Measurements from ENCODE around the gene SEZ6L. TPM values are rescaled to one million over a fixed set of nuclear protein-coding genes. Genes with fewer than 3 reads are reported as not detected.

The SEZ6L gene
- total RNA-seq, 1 donor, result not detected

DNA sequence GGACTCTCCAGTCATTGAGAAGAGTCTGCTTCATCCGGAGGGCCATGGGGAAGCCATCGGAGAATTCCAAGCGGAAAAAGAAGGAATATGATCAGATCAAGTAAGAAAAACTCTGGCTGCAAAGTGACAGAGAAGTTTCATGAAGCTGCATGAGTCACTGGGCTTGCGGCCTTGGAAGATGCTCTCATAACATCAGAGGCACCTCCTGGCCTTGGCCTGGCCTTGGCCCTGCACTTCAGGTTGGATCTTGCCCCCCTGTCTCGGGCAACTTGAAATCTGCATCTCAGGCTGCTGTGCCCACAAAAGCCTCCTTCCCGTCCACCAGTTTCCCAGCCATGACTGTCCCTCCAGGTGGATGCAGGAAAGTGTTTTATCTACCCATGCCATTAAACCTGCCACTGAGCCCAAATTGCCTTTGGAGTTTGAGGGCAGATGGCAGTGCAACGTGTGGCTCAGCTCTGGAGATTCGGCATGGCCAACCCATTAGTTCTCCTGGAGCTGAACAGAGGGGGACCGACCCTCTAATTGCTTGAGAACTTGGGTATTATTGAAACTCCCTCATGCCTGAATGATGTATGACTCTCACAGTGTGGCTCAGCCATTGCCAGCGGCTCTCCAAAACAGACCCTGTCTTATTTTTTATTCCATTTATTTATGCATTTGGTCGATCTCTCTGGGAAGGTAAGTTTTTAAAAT is 66.7 kb downstream of the SEZ6L start:
- TF ChIP-seq, protein P1, sequence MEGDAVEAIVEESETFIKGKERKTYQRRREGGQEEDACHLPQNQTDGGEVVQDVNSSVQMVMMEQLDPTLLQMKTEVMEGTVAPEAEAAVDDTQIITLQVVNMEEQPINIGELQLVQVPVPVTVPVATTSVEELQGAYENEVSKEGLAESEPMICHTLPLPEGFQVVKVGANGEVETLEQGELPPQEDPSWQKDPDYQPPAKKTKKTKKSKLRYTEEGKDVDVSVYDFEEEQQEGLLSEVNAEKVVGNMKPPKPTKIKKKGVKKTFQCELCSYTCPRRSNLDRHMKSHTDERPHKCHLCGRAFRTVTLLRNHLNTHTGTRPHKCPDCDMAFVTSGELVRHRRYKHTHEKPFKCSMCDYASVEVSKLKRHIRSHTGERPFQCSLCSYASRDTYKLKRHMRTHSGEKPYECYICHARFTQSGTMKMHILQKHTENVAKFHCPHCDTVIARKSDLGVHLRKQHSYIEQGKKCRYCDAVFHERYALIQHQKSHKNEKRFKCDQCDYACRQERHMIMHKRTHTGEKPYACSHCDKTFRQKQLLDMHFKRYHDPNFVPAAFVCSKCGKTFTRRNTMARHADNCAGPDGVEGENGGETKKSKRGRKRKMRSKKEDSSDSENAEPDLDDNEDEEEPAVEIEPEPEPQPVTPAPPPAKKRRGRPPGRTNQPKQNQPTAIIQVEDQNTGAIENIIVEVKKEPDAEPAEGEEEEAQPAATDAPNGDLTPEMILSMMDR (IDR thresholded peaks at IDR 0.05; ENCODE audit: insufficient read depth, low read depth, low read length), result no peak
- H3K4me3 ChIP-seq (ENCODE audit: low read depth, low read length), result no peak overlapping the region
- DNase-seq (ENCODE audit: low read depth), result no peak

DNA sequence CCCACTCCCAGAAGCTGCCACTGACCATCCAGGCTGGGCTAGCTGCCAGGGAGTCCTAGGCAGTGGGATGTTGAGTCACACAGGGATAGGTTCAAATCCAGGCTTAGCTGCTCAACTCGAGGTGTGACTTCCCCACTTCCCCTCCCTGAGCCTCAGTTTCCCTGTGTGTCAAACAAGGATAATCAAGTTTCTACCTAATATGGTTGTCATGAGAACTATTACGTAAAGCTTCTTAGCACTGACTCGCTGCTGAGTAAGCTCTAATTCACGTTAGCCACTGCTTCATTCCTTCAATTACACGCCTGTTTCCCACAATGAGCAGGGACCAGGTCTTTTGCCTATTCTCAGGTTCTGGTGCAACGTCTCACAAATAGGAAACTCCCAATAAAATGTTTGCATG is 67.7 kb downstream of the SEZ6L start:
- no peak for DNase-seq (ENCODE audit: low read depth)
- TF ChIP-seq, protein P1 (IDR thresholded peaks at IDR 0.05; ENCODE audit: insufficient read depth, low read depth, low read length), result no peak

GRCh38 chr22:26238596-26238995 is 69.3 kb downstream of the SEZ6L start:
- DNase-seq (ENCODE audit: low read depth), result no peak
- no peak overlapping the region for H3K4me3 ChIP-seq (ENCODE audit: low read depth, low read length)
- TF ChIP-seq, protein P1 (IDR thresholded peaks at IDR 0.05; ENCODE audit: insufficient read depth, low read depth, low read length), result no peak

More for the DNA sequence above, 67.7 kb downstream of the SEZ6L start:
- no peak overlapping the region for H3K4me3 ChIP-seq (ENCODE audit: low read depth, low read length)

DNA sequence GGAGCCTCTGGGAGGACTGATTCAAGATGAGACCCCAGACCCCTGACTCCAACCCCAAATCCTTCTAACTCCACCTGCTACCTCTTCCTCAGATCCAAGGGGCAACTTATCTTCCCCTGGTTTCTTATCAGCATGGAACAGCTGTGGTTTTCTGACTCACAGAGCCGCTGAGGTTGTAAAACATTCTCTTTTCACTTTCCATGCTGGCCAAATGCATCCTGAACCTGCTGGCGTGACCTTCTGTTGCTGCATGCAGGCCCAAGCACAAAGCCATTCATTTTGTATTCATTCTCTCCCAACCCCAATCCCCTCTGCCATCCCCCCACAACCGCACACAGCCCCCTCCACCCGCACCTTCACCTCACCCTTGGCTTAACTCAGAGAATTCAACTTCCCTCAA is 70.3 kb downstream of the SEZ6L start:
- no peak overlapping the region for H3K4me3 ChIP-seq (ENCODE audit: low read depth, low read length)
- no peak for DNase-seq (ENCODE audit: low read depth)
- TF ChIP-seq, protein P1 (IDR thresholded peaks at IDR 0.05; ENCODE audit: insufficient read depth, low read depth, low read length), result no peak

- H3K4me3 ChIP-seq (ENCODE audit: low read depth, low read length), result no peak overlapping the region
- DNase-seq (ENCODE audit: low read depth), result no peak
- TF ChIP-seq, protein P1 (IDR thresholded peaks at IDR 0.05; ENCODE audit: insufficient read depth, low read depth, low read length), result no peak
Observed at GRCh38 chr22:26241361-26241760, 72.1 kb downstream of the SEZ6L start.

GRCh38 chr22:26245001-26245400 is 75.7 kb downstream of the SEZ6L start:
- DNase-seq (ENCODE audit: low read depth), result no peak
- H3K4me3 ChIP-seq (ENCODE audit: low read depth, low read length), result no peak overlapping the region
- TF ChIP-seq, protein P1 (IDR thresholded peaks at IDR 0.05; ENCODE audit: insufficient read depth, low read depth, low read length), result no peak

GRCh38 chr22:26246552-26246951 is 77.3 kb downstream of the SEZ6L start:
- H3K4me3 ChIP-seq (ENCODE audit: low read depth, low read length), result no peak overlapping the region
- no peak for DNase-seq (ENCODE audit: low read depth)
- TF ChIP-seq, protein P1 (IDR thresholded peaks at IDR 0.05; ENCODE audit: insufficient read depth, low read depth, low read length), result no peak

All from fibroblast of villous mesenchyme (primary cell).